ENCODE data around the gene C11orf68.
"Not testable (repeated sequence)": the region's sequence is repeated elsewhere in the genome, so short reads cannot be mapped to it uniquely, and the experiment has no call there.

The C11orf68 gene

DNA sequence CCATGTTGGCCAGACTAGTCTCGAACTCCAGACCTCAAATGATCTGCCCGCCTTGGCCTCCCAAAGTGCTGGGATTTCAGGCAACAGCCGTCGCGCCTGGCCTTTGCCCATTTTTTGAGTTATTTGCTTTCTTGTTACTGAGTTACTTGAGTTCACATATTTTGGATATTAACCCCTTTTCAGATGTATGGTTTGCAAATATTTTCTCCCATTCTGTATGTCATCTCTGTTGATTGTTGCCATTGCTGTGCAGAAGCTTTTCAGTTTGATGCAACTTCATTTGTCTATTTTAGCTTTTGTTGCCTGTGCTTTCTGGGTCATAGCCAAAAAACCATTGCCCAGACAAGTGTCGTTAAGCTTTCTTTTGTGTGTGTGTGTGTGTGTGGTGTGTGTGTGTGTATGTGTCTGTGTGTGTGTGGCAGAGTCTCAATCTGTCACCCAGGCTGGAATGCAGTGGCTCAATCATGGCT, 33.2 kb upstream of the C11orf68 start:
- in situ Hi-C loops (cut with HindIII; ENCODE audit: low sequenced_read_pairs) = no loop called here
- TF ChIP-seq, protein P1, sequence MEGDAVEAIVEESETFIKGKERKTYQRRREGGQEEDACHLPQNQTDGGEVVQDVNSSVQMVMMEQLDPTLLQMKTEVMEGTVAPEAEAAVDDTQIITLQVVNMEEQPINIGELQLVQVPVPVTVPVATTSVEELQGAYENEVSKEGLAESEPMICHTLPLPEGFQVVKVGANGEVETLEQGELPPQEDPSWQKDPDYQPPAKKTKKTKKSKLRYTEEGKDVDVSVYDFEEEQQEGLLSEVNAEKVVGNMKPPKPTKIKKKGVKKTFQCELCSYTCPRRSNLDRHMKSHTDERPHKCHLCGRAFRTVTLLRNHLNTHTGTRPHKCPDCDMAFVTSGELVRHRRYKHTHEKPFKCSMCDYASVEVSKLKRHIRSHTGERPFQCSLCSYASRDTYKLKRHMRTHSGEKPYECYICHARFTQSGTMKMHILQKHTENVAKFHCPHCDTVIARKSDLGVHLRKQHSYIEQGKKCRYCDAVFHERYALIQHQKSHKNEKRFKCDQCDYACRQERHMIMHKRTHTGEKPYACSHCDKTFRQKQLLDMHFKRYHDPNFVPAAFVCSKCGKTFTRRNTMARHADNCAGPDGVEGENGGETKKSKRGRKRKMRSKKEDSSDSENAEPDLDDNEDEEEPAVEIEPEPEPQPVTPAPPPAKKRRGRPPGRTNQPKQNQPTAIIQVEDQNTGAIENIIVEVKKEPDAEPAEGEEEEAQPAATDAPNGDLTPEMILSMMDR (IDR thresholded peaks at IDR 0.05; ENCODE audit: low read depth, low read length) = no peak
- DNase-seq (ENCODE audit: low read depth, low spot score) = no peak

GRCh38 chr11:65951641-65952040, 32.8 kb upstream of the C11orf68 start:
- DNase-seq (ENCODE audit: low read depth, low spot score); in situ Hi-C loops (cut with HindIII; ENCODE audit: low sequenced_read_pairs); H3K4me3 ChIP-seq (ENCODE audit: low read depth, low read length): not testable (repeated sequence)

More for the DNA sequence above, 33.2 kb upstream of the C11orf68 start:
- no peak overlapping the region for H3K4me3 ChIP-seq (ENCODE audit: low read depth, low read length)

DNA sequence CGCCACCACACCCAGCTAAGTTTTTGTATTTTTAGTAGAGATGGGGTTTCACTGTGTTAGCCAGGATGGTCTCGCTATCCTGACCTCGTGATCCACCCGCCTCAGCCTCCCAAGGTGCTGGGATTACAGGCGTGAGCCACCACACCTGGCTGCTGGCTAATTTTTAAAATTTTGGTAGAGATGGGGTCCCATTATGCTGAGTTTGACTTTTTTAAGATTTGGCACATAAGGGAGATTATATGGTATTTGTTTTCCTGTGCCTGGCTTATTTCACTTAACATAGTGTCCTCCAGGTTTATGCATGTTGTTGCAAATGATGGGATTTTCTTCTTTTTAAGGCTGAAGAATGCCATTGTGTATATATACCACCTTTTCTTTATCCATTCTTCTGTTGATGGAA, 31.8 kb upstream of the C11orf68 start:
- DNase-seq (ENCODE audit: low read depth, low spot score); H3K4me3 ChIP-seq (ENCODE audit: low read depth, low read length); in situ Hi-C loops (cut with HindIII; ENCODE audit: low sequenced_read_pairs): not testable (repeated sequence)

GRCh38 chr11:65947603-65948125, 28.8 kb upstream of the C11orf68 start:
- TF ChIP-seq, protein P1 (IDR thresholded peaks at IDR 0.05; ENCODE audit: low read depth, low read length) = no peak
- no peak for DNase-seq (ENCODE audit: low read depth, low spot score)
- in situ Hi-C loops (cut with HindIII; ENCODE audit: low sequenced_read_pairs) = no loop called here
- no peak overlapping the region for H3K4me3 ChIP-seq (ENCODE audit: low read depth, low read length)

DNA sequence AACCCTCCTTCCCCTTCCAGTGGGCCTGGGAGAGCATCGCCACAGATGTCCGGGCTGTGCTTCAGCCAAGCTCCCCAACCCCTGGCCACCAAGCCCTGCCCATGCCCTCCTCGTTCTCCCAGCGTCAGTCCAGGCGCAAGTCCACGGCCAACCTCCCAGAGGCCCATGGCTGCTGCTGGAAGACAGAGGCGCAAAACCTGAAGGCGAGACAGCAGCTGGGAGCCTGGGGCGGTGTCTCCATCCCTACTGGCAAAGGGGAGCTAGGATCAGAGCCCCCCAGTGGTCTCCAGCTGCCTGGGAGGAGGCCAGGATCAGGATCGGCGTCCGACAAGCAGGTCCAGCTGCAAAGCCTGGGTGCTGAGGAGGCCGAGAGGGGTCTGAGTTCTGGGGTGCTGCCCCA, 28.3 kb upstream of the C11orf68 start:
- DNase-seq (ENCODE audit: low read depth, low spot score) = no peak
- TF ChIP-seq, protein P1 (IDR thresholded peaks at IDR 0.05; ENCODE audit: low read depth, low read length) = no peak
- H3K4me3 ChIP-seq (ENCODE audit: low read depth, low read length) = no peak overlapping the region
- in situ Hi-C loops (cut with HindIII; ENCODE audit: low sequenced_read_pairs) = no loop called here

GRCh38 chr11:65946655-65947054, 27.8 kb upstream of the C11orf68 start:
- TF ChIP-seq, protein P1 (IDR thresholded peaks at IDR 0.05; ENCODE audit: low read depth, low read length) = no peak
- no peak for DNase-seq (ENCODE audit: low read depth, low spot score)
- no peak overlapping the region for H3K4me3 ChIP-seq (ENCODE audit: low read depth, low read length)
- in situ Hi-C loops (cut with HindIII; ENCODE audit: low sequenced_read_pairs) = no loop called here

- no peak overlapping the region for H3K4me3 ChIP-seq (ENCODE audit: low read depth, low read length)
- DNase-seq (ENCODE audit: low read depth, low spot score) = no peak
- TF ChIP-seq, protein P1 (IDR thresholded peaks at IDR 0.05; ENCODE audit: low read depth, low read length) = no peak
- in situ Hi-C loops (cut with HindIII; ENCODE audit: low sequenced_read_pairs) = no loop called here
Observed at GRCh38 chr11:65945941-65946558, 27.2 kb upstream of the C11orf68 start.

All from astrocyte of the spinal cord (primary cell).